HG02678 (cell line): Measurements from ENCODE around the gene NAGLU.
"Not testable (repeated sequence)": the region's sequence is repeated elsewhere in the genome, so short reads cannot be mapped to it uniquely, and the experiment has no call there.

Experiments
- ATAC-seq: cut with Tn5 transposase; IDR thresholded peaks from one replicate; pipeline ENCODE4 v1.9.1; 2021; ENCODE audit warnings: mild to moderate bottlenecking, moderate library complexity; ENCODE audit not compliant: unreplicated experiment

Gene NAGLU

DNA sequence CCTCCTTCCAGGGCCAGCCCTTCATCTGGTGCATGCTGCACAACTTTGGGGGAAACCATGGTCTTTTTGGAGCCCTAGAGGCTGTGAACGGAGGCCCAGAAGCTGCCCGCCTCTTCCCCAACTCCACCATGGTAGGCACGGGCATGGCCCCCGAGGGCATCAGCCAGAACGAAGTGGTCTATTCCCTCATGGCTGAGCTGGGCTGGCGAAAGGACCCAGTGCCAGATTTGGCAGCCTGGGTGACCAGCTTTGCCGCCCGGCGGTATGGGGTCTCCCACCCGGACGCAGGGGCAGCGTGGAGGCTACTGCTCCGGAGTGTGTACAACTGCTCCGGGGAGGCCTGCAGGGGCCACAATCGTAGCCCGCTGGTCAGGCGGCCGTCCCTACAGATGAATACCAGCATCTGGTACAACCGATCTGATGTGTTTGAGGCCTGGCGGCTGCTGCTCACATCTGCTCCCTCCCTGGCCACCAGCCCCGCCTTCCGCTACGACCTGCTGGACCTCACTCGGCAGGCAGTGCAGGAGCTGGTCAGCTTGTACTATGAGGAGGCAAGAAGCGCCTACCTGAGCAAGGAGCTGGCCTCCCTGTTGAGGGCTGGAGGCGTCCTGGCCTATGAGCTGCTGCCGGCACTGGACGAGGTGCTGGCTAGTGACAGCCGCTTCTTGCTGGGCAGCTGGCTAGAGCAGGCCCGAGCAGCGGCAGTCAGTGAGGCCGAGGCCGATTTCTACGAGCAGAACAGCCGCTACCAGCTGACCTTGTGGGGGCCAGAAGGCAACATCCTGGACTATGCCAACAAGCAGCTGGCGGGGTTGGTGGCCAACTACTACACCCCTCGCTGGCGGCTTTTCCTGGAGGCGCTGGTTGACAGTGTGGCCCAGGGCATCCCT, 7.4 kb downstream of the NAGLU start:
- ATAC-seq, result no peak

- ATAC-seq, result no peak
Observed at GRCh38 chr17:42544874-42545283, 8.8 kb downstream of the NAGLU start.

DNA sequence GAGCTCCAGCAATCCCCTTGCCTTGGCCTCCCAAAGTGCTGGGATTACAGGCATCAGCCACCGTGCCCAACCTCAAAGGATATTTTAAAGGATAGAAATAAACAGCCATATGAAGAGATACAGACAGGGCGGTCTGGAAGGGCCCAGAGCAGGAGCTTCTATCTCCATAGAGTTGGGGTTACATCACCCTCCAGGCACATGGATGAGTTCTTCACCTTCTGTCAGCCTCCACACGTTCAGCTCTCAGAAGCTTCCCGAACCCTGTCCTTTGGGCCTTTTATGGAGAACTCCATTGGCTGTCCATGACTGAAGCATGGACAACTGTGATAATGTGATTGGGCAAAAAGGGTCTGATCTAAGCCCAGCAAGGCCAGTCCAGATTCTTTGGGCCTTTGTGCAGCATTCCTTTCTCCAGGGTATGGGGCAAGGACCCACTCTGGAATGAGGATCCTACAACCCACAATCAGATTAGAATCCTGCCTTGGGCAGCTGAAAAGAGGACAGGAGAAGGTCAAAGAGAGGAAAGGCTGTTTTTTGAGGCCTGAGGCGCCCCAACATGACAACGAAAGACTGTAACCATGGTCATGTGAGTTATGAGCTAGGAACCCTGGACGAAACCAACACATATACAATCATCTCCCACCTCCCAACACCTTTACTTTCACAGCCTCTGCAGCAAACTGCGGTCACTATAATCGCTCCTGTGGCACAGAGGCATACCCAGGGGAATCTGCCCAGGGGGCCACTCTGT, 9.9 kb downstream of the NAGLU start:
- ATAC-seq, result not testable (repeated sequence)

DNA sequence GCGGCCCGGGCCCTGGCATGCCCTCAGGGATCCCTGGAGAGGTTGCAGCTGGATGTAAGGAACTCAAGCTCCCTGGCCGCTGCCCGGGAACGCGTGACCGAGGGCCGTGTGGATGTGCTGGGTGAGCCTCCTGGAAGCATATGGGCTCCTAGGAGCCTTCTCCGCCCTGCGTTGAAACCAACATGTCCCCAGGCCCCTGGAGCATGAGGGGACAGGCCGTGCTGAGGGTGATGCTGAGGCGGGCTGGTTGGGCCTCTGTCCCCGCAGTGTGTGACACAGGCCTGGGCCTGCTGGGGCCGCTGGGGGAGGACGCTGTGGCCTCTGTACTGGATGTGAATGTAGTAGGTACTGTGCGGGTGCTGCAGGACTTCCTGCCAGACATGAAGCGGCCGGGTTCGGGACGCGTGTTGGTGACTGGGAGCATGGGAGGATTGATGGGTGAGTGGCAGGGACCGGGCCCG, 11.0 kb downstream of the NAGLU start:
- no peak for ATAC-seq

GRCh38 chr17:42547698-42548069, 11.6 kb downstream of the NAGLU start:
- no peak for ATAC-seq

DNA sequence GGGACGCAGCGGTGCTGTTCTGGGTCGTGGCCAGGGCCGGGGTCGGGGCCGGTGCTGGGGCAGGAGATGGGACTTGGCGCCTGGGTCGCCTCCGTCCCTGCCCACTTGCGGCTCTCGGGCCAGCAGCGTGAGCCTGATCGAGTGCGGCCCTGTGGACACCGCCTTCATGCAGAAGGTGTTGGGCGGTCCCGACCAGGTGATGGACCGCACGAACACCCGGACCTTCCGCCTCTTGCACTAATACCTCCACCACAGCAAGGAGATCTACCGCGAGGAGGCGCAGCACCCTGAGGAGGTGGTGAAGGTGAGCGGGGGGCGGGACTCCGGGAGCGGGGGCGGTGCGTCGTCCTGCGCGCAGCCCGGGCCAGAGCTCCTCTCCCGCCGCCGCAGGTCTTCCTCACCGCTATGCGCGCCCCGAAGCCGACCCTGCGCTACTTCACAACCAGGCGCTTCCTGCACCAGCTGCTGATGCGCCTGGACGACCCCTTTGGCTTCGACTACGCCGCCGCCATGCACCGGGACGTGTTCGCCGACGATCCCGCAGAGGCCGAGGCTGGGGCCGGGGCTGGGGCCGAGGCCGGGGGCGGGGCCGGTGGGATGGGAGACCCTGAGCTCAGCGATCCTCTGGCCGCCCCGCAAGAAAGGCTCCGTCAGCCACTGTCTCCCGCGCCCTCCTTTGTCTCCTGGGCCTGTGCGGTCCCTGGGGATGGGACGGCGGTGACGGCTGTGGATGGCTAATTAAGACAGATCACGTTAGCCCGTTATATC, 12.2 kb downstream of the NAGLU start:
- ATAC-seq, result peak; percentile 73

GRCh38 chr17:42548993-42549755, 13.1 kb downstream of the NAGLU start:
- no peak for ATAC-seq

GRCh38 chr17:42552736-42553135, 16.7 kb downstream of the NAGLU start, which contains the start of gene HSD17B1:
Gene HSD17B1, plus strand, starts transcription at chr17:42552923. Its CDS starts 11 bp downstream, at chr17:42552934.
- not testable (repeated sequence) for ATAC-seq

- ATAC-seq, result no peak
Observed at GRCh38 chr17:42553161-42553818, 17.2 kb downstream of the NAGLU start.

DNA sequence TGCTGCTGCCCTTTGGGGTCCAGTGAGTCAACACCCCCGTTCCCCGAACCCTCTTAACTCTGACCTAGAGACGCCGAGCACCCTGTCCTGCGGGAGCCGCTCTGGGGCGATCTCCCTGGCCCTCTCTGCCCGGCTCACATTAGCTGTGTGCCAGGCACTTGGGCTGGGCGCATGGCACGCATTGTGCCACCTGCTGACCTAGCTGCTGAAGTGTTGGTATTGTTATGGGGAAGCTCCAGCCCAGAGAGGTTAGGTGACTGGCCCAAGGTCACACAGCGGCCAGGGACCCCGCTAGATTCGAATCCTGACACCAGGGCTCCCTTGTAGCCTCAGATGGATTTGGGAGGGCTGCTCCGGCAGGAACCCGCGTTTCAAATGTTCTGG, 17.8 kb downstream of the NAGLU start:
- no peak for ATAC-seq

DNA sequence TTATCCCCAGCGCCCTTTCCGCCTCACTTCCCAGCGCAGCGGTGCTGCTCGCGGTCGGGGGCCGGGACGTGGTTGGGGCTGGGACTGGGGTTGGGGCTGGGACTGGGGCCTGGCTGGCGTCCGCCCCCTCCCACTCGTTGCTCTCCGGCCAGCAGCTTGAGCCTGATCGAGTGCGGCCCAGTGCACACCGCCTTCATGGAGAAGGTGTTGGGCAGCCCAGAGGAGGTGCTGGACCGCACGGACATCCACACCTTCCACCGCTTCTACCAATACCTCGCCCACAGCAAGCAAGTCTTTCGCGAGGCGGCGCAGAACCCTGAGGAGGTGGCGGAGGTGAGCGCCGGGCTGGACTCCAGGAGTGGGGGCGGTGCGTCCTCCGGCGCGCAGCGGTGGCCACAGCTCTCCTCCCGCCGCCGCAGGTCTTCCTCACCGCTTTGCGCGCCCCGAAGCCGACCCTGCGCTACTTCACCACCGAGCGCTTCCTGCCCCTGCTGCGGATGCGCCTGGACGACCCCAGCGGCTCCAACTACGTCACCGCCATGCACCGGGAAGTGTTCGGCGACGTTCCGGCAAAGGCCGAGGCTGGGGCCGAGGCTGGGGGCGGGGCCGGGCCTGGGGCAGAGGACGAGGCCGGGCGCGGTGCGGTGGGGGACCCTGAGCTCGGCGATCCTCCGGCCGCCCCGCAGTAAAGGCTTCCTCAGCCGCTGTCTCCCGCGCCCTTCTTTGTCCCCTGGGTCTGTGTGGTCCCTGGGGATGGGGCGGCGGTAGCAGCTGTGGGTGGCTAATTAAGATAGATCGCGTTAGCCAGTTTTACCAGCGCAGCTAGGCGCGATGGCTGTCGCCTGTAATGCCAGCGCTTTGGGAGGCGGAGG, 18.4 kb downstream of the NAGLU start:
- peak; percentile 90 for ATAC-seq

DNA sequence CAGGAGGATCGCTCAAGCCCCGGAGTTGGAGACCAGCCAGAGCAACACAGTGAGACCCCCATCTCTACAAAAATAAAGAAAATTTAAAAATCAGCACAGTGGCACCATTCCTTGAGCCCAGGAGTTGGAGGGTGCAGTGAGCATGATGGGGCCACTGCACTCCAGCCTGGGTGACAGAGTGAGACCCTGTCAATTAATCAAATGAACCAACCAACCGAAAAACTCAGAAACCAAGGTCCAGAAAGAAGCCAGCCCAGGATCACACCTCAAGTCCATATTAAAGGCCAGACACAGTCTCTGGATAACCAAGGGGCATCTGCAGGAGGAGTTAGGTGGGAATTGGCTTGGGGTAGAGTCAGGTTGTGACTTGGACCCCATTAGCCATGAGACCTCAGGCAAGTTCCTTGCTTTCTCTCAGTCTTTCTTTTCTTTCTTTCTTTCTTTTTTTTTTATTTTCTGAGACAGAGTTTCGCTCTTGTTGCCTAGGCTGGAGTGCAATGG, 19.1 kb downstream of the NAGLU start:
- no peak for ATAC-seq

DNA sequence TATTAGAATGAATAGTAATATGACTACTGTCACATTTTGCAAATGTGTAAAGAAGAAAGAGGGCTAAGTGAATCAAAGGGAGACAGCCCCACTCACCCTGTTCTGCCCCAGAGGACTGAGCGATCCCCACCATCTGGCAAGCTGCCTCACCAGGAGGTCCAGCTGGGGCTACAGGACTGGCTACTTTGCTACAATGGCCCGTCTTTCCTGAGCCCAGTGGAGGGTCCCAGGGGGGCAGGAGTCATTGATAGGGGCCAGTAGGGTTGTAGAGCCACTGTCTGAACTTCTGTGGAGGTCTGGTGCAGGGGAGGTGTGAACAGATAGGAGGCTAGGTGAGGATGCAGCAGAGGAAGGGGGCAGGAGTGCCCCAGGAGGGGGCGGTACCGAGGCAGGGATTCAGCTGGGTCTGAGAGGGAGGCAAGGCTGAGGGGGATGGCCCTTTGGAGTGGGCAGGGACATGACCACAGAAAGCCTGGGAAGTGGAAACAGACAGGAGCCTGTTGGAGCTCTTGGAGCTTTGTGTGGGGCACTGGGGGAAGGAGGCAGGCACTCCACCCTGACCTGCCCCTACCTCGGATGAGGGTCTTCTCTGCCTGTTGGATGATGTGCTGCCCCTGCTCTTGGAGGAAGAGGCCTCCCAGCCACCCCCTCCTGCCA, 20.0 kb downstream of the NAGLU start:
- not testable (repeated sequence) for ATAC-seq

GRCh38 chr17:42559075-42559474, 23.0 kb downstream of the NAGLU start:
- no peak for ATAC-seq

- ATAC-seq, result no peak
Observed at GRCh38 chr17:42560246-42560645, 24.2 kb downstream of the NAGLU start.

GRCh38 chr17:42561897-42562387, 25.9 kb downstream of the NAGLU start, which contains the start of gene COASY:
Gene COASY, plus strand, starts transcription at chr17:42562148. Its CDS starts 475 bp downstream, at chr17:42562623.
- peak; percentile 58 for ATAC-seq

DNA sequence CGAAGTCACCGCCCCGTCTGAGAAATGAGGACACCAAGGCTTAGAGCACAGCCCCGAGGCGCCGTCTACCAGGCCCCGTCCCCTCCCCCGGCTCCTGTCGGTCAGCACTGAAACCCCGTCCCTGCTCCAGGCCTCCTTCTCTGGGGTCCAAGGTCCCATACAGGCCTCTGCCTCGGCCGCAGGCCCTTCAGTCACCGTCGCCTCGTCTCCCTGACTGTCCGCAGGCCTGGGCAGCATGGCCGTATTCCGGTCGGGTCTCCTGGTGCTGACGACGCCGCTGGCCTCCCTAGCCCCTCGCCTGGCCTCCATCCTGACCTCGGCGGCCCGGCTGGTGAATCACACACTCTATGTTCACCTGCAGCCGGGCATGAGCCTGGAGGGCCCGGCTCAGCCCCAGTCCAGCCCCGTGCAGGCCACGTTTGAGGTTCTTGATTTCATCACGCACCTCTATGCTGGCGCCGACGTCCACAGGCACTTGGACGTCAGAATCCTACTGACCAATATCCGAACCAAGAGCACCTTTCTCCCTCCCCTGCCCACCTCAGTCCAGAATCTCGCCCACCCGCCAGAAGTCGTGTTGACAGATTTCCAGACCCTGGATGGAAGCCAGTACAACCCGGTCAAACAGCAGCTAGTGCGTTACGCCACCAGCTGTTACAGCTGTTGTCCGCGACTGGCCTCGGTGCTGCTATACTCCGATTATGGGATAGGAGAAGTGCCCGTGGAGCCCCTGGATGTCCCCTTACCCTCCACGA, 26.5 kb downstream of the NAGLU start:
- no peak for ATAC-seq
